Activated naive CD4-positive, alpha-beta T cell treated with anti-CD3 and anti-CD28 coated beads for 36 hours (primary cell): Measurements from ENCODE around the gene SSUH2. TPM values are rescaled to one million over a fixed set of nuclear protein-coding genes. Genes with fewer than 3 reads are reported as not detected.

Experiments
- CTCF ChIA-PET: fragments of 350-600 bp; sonication (Branson Sonifier 250); formaldehyde crosslinking; loops from one replicate; lab custom pipeline; 2021; ENCODE audit warnings: antibody characterized with exemption; lab: Charles Lee
- DNase-seq: peaks from one replicate; pipeline ENCODE4 v3.0.0-alpha.2; 2020
- H3K27ac Mint-ChIP-seq: one replicate; pipeline ENCODE4 v1.8.0; 2021; ENCODE audit warnings: mild to moderate bottlenecking, mixed read lengths
- H3K27me3 Mint-ChIP-seq: one replicate; pipeline ENCODE4 v1.8.0; 2021; ENCODE audit warnings: low read depth, mixed read lengths
- H3K36me3 Mint-ChIP-seq: one replicate; pipeline ENCODE4 v1.8.0; 2021; ENCODE audit warnings: low read depth, mixed read lengths
- H3K4me1 Mint-ChIP-seq: one replicate; pipeline ENCODE4 v1.8.0; 2021; ENCODE audit warnings: low read depth, mixed read lengths
- H3K4me3 Mint-ChIP-seq: one replicate; pipeline ENCODE4 v1.8.0; 2021; ENCODE audit warnings: mild to moderate bottlenecking, moderate library complexity, mixed read lengths
- H3K9me3 Mint-ChIP-seq: one replicate; pipeline ENCODE4 v1.8.0; 2021; ENCODE audit warnings: mixed read lengths
- intact Hi-C: fragments of 100-400 bp; cut with micrococcal nuclease; formaldehyde crosslinking; loops from one replicate; pipeline ENCODE4 v1.15.1; 2023
- total RNA-seq, 2 experiments: library from RNA; stranded (reverse); gene quantifications; one replicate each; pipeline ENCODE4 v1.2.3, GENCODE V29; 2021

SSUH2 gene
- total RNA-seq, 2 experiments from 2014 or later = 0.12 TPM; not detected in 1

DNA sequence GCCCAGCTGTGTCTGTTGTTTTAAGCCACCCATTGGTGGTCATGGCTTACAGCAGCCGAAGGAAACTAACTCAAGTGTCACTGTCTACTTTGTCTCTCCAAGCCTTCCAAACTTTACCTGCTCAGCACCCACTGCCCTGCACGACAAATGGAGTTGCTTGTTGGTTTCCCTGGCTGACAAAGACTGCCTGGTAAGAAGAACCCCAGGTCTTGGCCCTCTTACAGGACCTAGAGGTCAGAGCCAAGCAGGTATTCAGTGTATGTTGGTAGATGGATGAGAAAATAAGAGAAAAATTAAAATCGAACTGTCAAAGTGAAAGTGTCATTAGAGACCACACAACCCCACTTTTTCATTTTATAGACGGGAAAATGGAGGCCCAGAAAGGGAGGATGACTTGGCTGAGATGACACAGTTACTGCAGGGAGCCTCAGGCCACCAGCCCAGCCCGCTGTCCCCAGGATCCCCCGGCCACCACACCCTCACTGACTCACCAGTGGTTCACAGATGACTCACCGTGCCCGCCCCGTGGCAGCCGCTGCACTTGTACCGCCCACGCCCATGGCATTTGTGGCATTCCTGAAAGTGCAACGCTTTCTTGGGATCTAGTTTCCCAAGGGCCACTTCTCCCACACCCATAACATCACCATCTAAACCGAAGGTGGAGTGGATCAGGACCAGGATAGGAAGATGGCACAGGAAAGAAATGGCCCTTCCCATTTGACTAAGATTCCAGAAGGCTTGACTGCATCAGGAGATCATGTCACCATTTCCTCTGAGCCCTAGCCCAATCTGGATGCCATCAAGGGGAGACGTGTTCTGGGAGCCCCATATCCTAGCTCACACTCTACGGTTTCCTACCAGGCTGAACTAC lies 15.2 kb downstream of the SSUH2 start:
- peaks cover 3% of the 10 kb centered on the region for H3K27me3 Mint-ChIP-seq

DNA sequence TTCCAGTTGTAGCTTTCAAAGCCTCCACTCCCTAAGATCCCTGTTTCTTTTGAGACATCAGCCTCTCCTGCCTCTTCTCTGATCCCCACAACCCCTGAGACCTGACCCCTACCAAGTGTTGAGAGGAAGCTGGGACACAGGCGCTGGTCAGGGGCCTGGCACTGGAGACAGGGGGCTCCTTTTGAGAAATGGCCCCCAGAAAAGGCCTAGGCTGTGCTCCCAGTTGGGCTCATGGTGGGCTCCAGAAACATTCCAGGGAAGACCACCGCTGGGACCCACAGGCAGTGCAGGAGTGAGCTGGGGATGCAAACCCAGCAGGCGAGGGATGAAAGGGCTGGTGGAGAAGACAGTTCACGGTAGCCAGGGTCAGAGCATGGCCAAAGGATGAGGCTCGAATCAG lies 16.6 kb downstream of the SSUH2 start:
- Mint-ChIP-seq H3K9me3 (peaks cover 2% of the 10 kb centered on the region), H3K36me3 (no peaks in the 10 kb centered on the region), H3K27ac (no peak overlapping the region), H3K27me3 (peaks cover 3% of the 10 kb centered on the region), H3K4me1 (peaks cover 8% of the 10 kb centered on the region), H3K4me3 (no peak overlapping the region)
- CTCF ChIA-PET = no interaction called here
- DNase-seq = no peak
- intact Hi-C loops = no loop called here

More for the DNA sequence above, 15.2 kb downstream of the SSUH2 start:
- Mint-ChIP-seq H3K36me3 (no peaks in the 10 kb centered on the region), H3K9me3 (peaks cover 2% of the 10 kb centered on the region), H3K4me3 (peak overlapping the region; percentile 6), H3K4me1 (peaks cover 3% of the 10 kb centered on the region), H3K27ac (no peak overlapping the region)
- DNase-seq = peak; percentile 46
- intact Hi-C loops = no loop called here
- CTCF ChIA-PET = no interaction called here

DNA sequence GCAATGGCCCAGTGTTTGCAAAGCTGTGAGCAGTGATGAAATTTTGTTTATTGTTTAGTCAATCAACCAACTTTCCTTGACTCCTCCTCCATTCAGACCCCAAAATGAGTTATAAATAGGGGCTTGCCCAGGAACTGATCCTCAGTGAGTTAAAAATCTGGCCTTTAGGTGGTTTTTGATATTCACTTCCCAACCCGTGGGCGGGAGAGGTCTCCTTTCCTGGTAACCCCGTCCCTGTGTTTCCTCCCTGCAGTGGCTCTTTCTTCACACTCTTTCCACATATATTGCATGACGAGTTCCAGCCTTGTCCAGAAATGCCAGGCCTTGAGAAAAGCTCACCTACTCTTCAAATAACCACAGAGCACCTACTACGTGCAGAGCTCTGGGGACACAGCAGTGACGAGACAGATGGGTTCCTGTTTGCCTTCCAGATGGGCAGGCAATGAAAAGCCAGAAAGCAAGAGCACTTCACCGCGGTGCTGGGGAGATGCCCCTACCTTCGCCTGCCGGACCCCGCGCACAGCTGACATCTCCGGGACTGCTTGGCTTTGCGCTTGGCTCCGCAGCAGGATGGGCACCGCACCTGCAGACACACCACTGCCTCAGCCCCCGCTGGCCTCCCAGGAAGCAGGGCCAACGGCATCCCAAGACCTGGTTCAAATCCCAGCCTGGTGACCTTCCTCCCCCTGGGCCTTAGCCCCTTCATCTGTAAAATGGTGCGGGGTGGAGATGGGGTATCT lies 17.2 kb downstream of the SSUH2 start:
- H3K27ac Mint-ChIP-seq = no peak overlapping the region
- H3K9me3 Mint-ChIP-seq = peaks cover 2% of the 10 kb centered on the region
- peaks cover 8% of the 10 kb centered on the region for H3K4me1 Mint-ChIP-seq
- H3K4me3 Mint-ChIP-seq = no peak overlapping the region
- H3K27me3 Mint-ChIP-seq = peaks cover 8% of the 10 kb centered on the region
- H3K36me3 Mint-ChIP-seq = no peaks in the 10 kb centered on the region
- intact Hi-C loops = no loop called here
- DNase-seq = no peak
- CTCF ChIA-PET = no interaction called here

DNA sequence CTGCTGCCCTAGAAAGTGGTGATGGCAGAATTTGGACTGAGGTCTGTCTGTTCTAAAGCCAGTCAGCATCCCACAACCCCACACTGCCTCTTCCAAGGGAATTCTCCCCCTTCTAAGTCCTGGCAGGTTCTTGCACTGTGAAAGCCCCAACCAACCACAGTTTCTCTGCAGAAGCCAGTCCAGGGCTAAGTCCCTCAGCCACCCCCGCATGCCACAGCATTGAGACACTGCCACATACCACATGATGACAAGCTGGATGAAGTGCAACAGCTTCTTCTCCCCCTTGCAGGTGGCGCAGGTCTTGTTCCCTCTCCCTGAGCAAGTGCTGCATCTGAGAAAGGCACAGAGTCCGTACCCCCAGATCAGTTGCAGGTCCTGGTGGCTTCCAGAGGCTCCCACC lies 18.6 kb downstream of the SSUH2 start:
- Mint-ChIP-seq H3K36me3 (no peaks in the 10 kb centered on the region), H3K27ac (no peak overlapping the region), H3K27me3 (peaks cover 8% of the 10 kb centered on the region), H3K9me3 (peaks cover 2% of the 10 kb centered on the region), H3K4me3 (no peak overlapping the region), H3K4me1 (peaks cover 8% of the 10 kb centered on the region)
- CTCF ChIA-PET = no interaction called here
- intact Hi-C loops = no loop called here
- no peak for DNase-seq

DNA sequence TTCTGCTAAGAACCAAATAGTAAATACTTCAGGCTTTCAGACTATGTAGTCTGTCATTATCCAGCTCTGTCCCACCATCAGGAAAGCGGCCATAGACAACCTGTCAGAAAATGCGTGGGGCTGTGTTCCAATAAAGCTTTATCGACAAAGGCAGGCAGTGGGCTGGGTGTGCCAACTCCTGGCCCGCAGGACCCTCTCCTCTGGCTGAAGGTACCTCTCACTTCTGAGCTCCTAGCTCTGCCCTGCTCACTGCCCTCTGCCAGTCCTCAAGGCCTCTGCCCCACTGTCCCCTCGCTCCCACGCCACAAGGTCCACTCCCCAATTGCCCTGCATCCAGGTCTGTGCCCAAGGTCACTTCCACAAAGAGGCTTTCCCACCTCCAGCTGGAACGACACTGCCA lies 20.0 kb downstream of the SSUH2 start:
- Mint-ChIP-seq H3K36me3 (no peaks in the 10 kb centered on the region), H3K4me3 (no peak overlapping the region), H3K27me3 (peaks cover 8% of the 10 kb centered on the region), H3K27ac (no peak overlapping the region), H3K4me1 (peaks cover 8% of the 10 kb centered on the region), H3K9me3 (peaks cover 2% of the 10 kb centered on the region)
- intact Hi-C loops = no loop called here
- CTCF ChIA-PET = no interaction called here
- DNase-seq = no peak

DNA sequence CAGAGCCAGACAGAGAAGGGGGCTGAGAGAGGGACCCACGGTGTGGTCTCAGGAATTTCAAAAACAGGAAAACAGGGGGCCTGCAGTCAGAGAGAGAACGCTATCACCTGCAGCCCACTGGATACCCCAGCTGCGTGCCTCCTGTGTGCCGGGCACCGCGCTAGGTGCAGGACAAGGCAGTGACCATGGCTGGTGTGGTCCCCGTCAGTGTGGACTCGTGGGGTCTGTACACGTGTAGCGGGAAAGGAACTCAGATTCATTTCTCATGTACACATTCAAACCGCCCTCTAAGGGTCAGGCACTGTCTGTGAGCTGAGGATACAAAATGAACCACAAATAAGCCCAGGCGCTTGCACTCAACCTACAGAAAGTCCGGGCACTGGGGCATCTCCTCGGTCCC lies 20.9 kb downstream of the SSUH2 start:
- CTCF ChIA-PET = no interaction called here
- intact Hi-C loops = loop anchor here (1.0 kb wide), 2 partner anchors 181 to 299 kb away; no protein-coding TSS in a partner anchor
- no peak overlapping the region for H3K4me3 Mint-ChIP-seq

DNA sequence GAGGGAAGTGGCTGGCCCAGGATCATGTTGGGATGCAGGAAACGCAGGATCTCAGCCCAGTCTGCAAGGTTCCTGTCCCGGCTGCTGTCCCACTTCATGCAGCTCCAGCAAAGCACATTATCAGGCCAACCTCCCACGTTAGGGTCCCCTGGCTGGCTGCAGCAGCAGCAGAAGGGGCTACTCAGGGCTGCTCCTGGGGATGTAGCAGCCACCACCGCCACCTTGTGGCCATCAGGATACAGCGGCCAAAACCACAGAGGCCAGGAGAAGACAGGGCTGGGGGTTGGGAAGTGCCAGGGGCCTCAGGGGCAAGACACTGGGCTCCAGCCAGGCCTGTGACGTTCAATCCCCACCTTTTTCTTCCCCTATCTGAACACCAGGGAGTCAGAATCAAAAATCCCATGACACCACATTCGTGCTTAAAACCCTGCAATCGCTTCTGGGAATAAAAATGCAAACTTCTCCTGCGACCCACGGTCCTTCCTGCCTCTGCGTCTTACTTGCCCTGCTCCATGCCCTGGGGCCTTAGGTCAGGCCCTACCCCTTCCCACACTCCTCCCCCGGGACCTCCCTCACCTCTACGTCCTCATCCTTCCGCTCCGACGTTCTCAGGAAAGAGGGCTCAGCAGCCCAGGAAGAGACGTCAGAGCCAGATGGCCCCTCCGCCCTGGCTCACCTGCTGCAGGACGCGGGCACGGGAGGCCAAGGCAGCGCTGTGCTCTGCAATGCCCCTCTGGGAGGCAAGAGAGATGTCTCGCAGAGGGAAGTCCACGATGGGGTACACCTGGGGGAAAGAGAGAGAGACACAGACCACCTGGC lies 21.5 kb downstream of the SSUH2 start:
- Mint-ChIP-seq H3K36me3 (no peaks in the 10 kb centered on the region), H3K9me3 (no peaks in the 10 kb centered on the region), H3K4me3 (peak overlapping the region; percentile 47), H3K4me1 (peaks cover 5% of the 10 kb centered on the region), H3K27me3 (peaks cover 8% of the 10 kb centered on the region), H3K27ac (no peak overlapping the region)
- peak; percentile 66 for DNase-seq
- CTCF ChIA-PET = interaction anchor here (0.6 kb wide), 1 partner anchor 181 kb away, joined by 5 read pairs; no protein-coding TSS in a partner anchor
- intact Hi-C loops = loop anchor here (1.0 kb wide), 2 partner anchors 181 to 299 kb away; no protein-coding TSS in a partner anchor

More for the DNA sequence above, 20.9 kb downstream of the SSUH2 start:
- H3K4me1 Mint-ChIP-seq = peaks cover 5% of the 10 kb centered on the region
- no peak overlapping the region for H3K27ac Mint-ChIP-seq
- H3K36me3 Mint-ChIP-seq = no peaks in the 10 kb centered on the region
- peaks cover 8% of the 10 kb centered on the region for H3K27me3 Mint-ChIP-seq
- H3K9me3 Mint-ChIP-seq = no peaks in the 10 kb centered on the region
- no peak for DNase-seq

DNA sequence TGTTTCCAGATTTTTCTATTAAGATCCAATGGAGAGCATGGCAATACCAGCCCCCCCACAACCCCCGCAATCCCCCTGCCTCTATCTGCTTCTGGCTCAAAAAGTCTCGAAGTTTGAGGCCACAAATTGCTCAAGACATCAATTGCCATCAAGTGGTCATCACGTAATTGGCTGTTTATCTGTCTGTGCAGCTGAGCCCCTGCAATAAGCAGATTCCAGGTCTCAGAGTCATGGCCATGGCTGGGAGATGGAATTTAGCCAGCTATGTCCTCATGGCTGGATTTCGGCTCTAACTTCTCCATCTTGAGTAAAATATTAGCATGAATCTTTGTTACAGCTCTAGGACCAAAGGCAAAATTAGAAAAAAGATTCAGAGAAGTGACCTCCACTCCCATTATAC lies 22.7 kb downstream of the SSUH2 start:
- Mint-ChIP-seq H3K27me3 (peaks cover 8% of the 10 kb centered on the region), H3K27ac (no peak overlapping the region), H3K4me3 (no peak overlapping the region), H3K4me1 (peaks cover 5% of the 10 kb centered on the region), H3K9me3 (peaks cover 2% of the 10 kb centered on the region), H3K36me3 (no peaks in the 10 kb centered on the region)
- no peak for DNase-seq
- CTCF ChIA-PET = no interaction called here
- intact Hi-C loops = no loop called here

DNA sequence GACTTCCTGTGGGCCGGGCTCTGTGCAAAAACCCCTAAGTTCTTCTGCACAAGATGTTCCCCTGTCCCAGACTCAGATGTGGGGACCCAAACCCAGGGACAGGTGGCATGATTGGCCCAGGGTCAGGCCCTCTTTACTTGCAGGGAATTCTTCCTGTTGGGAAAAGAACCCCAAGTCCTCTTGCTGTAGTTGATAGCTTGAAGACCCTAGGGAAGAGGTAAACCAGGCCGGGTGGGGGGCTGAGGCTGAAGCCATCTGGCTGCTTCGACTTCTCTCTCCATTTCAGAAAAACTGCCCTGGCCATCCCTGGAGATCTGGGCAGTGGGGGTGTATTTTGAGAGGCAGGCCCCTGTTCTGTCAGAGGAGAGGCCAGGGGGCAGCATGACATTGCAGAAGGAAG lies 23.5 kb downstream of the SSUH2 start:
- intact Hi-C loops = no loop called here
- H3K27ac Mint-ChIP-seq = no peak overlapping the region
- no peak for DNase-seq
- CTCF ChIA-PET = no interaction called here
- H3K36me3 Mint-ChIP-seq = no peaks in the 10 kb centered on the region
- H3K9me3 Mint-ChIP-seq = peaks cover 2% of the 10 kb centered on the region
- no peak overlapping the region for H3K4me3 Mint-ChIP-seq
- peaks cover 8% of the 10 kb centered on the region for H3K27me3 Mint-ChIP-seq
- peaks cover 5% of the 10 kb centered on the region for H3K4me1 Mint-ChIP-seq

DNA sequence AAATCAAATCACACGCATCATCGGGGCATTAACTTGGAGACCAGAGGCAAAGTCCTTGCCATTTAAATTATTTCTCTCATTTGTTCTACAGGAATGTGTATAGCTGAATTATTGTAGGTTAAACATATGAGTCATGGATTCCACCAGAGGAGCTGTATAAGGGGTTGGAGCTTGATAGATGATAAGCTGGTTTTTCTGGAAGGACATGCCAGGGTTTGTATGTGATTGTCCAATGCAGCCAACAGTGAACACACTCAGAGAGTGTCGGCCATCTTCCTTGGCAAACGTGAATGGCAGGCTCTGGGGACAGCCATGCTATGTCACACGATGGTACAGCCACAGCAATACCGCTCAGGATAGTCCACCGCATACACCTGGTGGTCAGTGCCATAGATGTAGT lies 25.1 kb downstream of the SSUH2 start:
- intact Hi-C loops = no loop called here
- Mint-ChIP-seq H3K4me3 (no peak overlapping the region), H3K27ac (no peak overlapping the region), H3K4me1 (peaks cover 5% of the 10 kb centered on the region), H3K27me3 (peaks cover 5% of the 10 kb centered on the region), H3K9me3 (peaks cover 2% of the 10 kb centered on the region), H3K36me3 (no peaks in the 10 kb centered on the region)
- DNase-seq = no peak
- CTCF ChIA-PET = interaction anchor here (1.2 kb wide), 1 partner anchor 177 kb away, joined by 3 read pairs; no protein-coding TSS in a partner anchor

DNA sequence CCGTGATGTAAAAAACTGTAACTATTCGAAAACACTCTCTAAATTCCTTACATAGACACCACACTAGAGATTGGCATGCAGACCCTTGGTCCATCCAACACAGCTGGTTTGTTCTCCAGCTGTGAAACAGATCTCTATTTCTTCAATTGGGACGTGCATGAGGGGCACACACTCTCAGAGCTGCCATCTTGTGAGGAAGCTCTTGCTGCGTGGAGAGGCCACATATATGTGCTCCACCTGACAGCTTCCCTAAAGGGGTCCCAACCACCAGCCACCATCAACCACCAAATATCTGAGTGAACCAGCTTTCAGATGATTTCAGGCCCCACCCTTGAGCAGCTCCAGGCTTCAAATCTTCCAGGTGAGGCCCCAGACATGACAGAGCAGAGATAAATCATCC lies 25.6 kb downstream of the SSUH2 start:
- Mint-ChIP-seq H3K9me3 (peaks cover 2% of the 10 kb centered on the region), H3K4me1 (peaks cover 5% of the 10 kb centered on the region), H3K27ac (no peak overlapping the region), H3K36me3 (no peaks in the 10 kb centered on the region), H3K4me3 (no peak overlapping the region), H3K27me3 (peaks cover 5% of the 10 kb centered on the region)
- no peak for DNase-seq
- intact Hi-C loops = no loop called here
- CTCF ChIA-PET = no interaction called here

DNA sequence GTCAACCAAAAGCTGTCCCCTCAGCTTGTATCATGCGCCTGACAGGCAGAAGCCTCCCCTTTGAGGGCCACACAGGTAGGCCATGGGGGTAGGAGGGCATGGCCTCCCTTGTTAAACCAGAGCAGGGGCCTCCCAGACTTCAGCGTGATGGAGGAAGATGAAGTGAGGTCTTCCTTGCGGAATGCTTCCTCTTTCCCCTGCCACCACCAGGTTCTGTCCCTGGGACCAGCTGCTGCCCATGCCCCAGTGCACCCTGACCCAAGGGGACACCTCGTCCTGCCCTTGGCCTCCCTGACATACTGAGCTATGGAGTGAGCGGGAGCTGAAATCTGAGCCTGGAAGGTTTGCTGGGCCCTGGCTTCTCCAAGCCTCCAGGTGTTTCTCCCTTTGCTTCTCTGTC lies 26.7 kb downstream of the SSUH2 start:
- Mint-ChIP-seq H3K36me3 (no peaks in the 10 kb centered on the region), H3K4me3 (no peak overlapping the region), H3K27me3 (peaks cover 5% of the 10 kb centered on the region), H3K9me3 (peaks cover 2% of the 10 kb centered on the region), H3K27ac (no peak overlapping the region), H3K4me1 (no peaks in the 10 kb centered on the region)
- DNase-seq = no peak
- intact Hi-C loops = no loop called here
- CTCF ChIA-PET = no interaction called here
